Inflammatory macrophage (primary cell): ENCODE results near the gene PTP4A2.
"Not testable (repeated sequence)": the region's sequence is repeated elsewhere in the genome, so short reads cannot be mapped to it uniquely, and the experiment has no call there.

Experiments
- DNase-seq, 2 donors: peaks; one replicate each; pipeline ENCODE4 v3.0.0-alpha.2; 2020 to 2022

Gene PTP4A2

GRCh38 chr1:31949862-31950261, 11.7 kb upstream of the PTP4A2 start:
- no peak for DNase-seq

- not testable (repeated sequence) for DNase-seq
Measured at GRCh38 chr1:31945677-31946076, 7.5 kb upstream of the PTP4A2 start.

- peak; percentile 74 to 83 for DNase-seq
Measured at GRCh38 chr1:31944205-31945089, 6.3 kb upstream of the PTP4A2 start.

- DNase-seq, result peak in 1 of 2 donors; percentile 20
Measured at GRCh38 chr1:31943546-31944184, 5.5 kb upstream of the PTP4A2 start.

- peak; percentile 71 to 80 for DNase-seq
Measured at GRCh38 chr1:31942061-31942460, 3.9 kb upstream of the PTP4A2 start.

- DNase-seq, result peak; percentile 57 to 58
Measured at GRCh38 chr1:31939484-31940329, 1.5 kb upstream of the PTP4A2 start.

- DNase-seq, result peak; percentile 47 to 60
Measured at GRCh38 chr1:31937300-31938183, 626 bp downstream of the PTP4A2 start.

- DNase-seq, result no peak
Measured at GRCh38 chr1:31936981-31937299, 1.2 kb downstream of the PTP4A2 start.

- DNase-seq, result peak; percentile 46 to 56
Measured at GRCh38 chr1:31936278-31936980, 1.7 kb downstream of the PTP4A2 start.

- DNase-seq, result no peak
Measured at GRCh38 chr1:31934706-31935629, 3.2 kb downstream of the PTP4A2 start.

GRCh38 chr1:31932491-31933316, 5.5 kb downstream of the PTP4A2 start:
- DNase-seq, result peak in 1 of 2 donors; percentile 21

- peak; percentile 37 to 59 for DNase-seq
Measured at GRCh38 chr1:31931593-31932225, 6.5 kb downstream of the PTP4A2 start.

- no peak for DNase-seq
Measured at GRCh38 chr1:31930836-31931592, 7.2 kb downstream of the PTP4A2 start.

- no peak for DNase-seq
Measured at GRCh38 chr1:31927661-31927980, 10.5 kb downstream of the PTP4A2 start.

- DNase-seq, result no peak
Measured at GRCh38 chr1:31926853-31927660, 11.1 kb downstream of the PTP4A2 start.

GRCh38 chr1:31926252-31926651, 11.9 kb downstream of the PTP4A2 start:
- DNase-seq, result peak in 1 of 2 donors; percentile 49

- DNase-seq, result not testable (repeated sequence)
Measured at GRCh38 chr1:31925824-31926223, 12.3 kb downstream of the PTP4A2 start.
